HG03045 (cell line): ENCODE measurements around the gene FSHB.
"Not testable (repeated sequence)": the region's sequence is repeated elsewhere in the genome, so short reads cannot be mapped to it uniquely, and the experiment has no call there.

ENCODE experiments used
- ATAC-seq: cut with Tn5 transposase; IDR thresholded peaks from one replicate; pipeline ENCODE4 v1.9.1; 2021; ENCODE audit warnings: mild to moderate bottlenecking, moderate library complexity; ENCODE audit not compliant: unreplicated experiment

FSHB gene

DNA sequence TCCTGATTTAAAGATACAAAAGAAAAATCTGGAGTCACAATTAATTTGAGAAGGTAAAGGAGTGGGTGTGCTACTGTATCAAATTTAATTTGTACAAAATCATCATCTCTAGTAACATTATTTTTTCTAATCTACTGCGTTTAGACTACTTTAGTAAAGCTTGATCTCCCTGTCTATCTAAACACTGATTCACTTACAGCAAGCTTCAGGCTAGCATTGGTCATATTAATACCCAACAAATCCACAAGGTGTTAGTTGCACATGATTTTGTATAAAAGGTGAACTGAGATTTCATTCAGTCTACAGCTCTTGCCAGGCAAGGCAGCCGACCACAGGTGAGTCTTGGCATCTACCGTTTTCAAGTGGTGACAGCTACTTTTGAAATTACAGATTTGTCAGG is at the start of gene FSHB:
Gene FSHB (plus strand): TSS at position 301 of the 400 bp plus-strand sequence. CDS start 889 bp downstream, outside the sequence.
- no peak for ATAC-seq

DNA sequence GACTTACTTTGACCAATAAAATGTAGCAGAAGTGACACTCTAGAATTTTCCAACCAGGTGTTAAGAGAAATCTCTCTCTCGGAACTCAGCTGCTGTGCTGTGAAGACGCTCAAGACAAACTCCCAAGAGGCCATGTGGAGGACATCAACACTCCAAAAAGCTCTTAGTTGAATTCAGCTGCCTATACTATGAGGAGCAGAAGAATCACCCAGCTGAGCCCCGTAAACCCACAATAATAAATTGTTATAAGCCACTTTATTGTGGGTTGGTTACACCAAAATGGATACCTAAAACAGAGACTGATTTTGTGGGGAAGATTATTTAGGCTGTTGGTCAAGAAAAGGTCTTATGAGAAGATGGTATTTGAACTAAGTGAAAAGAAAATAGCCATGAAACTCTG is 44.1 kb upstream of the FSHB start:
- ATAC-seq: no peak

DNA sequence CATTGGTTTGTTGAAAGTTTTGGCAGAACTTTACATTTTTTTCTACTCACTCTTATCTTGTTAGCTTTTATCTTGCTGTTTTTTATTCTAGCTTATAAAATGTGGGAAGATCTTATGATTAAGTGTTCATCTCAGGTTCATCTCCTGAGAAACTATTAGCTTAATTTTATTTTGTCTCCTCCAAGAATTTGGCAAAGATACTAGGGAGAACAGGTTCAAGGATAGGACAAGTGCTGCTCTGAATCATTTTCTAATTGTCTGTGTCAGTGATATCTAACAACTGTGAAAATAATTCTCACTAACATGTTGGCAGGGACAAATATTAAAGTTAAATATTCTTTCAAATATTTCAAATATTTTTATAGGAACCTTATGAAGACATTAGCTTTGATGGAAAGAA is 38.2 kb upstream of the FSHB start:
- no peak for ATAC-seq

DNA sequence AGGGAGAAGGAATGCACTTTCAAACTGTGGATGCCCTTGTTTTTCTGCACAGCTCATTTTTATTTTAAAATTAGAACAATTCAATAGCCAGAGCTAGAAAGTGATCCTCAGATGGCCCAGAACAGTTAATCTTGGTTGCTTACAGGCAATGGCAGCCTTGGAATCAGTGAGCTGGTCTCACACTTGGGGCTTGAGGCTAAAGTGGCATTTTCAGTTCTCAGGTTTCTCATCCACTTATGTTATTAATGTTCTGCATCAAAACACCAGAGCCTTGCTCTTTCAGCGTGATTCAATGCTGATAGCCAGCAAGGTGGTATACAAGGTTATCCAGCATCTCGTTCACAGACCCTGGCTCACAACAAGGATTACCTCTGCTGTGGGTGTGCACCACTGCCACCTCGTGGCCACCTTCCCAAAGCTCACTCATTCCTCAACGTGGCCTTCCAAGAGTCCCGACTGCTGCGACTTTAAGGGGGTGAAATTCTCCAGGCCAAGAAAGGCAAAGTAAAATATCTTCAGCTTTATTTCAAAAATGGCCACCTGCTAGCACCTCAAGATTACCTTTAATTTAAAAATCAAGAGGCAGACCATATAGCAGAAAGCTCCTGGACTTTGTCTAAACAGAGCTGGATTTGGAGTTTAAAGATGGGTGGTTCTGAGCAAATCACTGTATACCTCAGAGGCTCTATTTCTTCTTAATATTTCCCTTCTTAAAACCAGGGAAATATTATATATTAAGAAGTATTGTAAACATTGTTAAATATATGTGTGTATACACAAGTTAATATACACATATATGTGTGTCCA is 34.2 kb upstream of the FSHB start:
- peak; percentile 90 for ATAC-seq

DNA sequence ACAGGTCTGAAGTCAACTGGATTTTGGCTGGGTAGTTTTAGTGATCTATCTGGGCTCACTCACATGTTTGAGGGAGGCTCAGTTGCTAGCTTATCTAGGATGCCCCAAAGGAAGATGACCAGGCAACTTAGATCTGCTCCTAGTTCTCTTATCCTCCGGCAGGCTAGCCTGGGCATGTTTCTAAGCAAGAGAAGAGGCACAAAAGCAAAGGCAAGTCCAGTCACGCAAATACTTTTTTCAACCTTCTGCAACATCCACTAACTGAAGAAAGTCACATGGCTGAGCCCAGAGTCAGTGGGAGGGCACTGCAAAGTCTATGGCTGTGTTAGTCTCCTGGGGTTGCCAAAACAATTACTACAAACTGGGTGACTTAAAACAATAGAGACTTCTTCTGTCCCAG is 32.9 kb upstream of the FSHB start:
- no peak for ATAC-seq

DNA sequence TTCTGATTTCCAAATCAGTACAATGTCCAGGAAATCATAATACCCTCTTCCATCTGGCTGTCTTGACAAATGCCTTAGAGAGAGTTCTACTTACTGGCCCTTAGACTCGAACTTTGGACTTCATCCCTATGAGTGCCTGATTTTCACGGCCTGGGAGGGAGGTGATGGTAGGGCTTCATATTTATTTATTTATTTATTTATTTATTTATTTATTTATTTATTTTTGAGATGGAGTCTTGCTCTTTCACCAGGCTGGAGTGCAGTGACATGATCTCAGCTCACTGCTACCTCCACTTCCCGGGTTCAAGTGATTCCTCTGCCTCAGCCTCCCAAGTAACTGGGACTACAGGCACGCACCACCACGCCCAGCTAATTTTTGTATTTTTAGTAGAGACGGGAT is 27.8 kb upstream of the FSHB start:
- not testable (repeated sequence) for ATAC-seq

DNA sequence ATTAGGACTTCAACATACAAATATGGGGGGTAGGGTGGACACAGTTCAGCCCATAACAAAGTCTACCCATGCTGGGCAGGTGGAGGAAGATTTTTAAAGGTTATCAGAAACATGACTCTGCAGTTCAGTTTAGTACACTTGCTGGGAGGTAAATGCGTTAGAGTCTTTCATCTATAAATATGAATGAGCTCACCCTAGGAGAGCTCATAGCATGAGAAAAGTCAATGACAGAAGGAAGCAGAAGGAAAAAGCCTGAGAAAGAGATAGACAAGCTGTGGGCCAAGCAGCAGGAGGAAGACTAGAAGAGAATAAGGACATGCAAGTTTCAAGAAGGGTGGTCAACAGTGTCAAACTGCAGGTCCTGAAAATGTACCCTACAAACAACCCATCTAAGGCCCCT is 27.0 kb upstream of the FSHB start:
- no peak for ATAC-seq

DNA sequence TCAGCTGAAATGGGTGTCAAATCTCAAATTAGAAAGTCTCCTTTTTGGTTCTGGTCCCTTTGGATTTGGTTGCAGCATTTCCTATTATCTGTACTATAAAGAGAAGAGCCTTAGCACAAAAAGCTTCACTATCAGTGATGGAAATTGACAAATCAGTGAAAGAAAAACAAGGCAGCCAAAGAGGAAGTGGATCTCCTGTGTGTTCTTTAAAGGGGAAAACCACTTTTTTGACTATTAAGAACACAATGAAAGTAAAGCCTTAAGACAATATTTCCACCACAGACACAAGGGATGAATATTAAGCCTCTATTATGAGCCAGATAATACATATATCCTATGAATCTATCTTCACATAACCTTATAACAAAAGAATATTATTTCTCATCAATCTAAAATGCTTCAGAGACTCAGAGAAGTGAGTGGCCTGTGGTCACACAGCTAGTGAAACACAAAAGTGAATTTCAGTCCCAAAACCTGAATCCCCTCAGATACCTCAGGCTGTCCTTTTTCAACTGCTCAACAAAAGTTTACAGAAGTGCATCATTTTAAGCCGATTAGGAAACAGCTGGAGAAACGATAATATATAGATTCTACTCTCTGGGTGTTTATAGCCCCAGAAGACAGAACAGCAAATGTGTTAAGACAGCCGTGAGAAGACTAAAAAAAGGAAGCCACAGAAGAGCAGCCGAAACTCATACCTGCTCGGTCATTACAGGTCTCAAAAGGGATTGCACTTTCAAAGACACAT is 24.4 kb upstream of the FSHB start:
- peak; percentile 89 for ATAC-seq

DNA sequence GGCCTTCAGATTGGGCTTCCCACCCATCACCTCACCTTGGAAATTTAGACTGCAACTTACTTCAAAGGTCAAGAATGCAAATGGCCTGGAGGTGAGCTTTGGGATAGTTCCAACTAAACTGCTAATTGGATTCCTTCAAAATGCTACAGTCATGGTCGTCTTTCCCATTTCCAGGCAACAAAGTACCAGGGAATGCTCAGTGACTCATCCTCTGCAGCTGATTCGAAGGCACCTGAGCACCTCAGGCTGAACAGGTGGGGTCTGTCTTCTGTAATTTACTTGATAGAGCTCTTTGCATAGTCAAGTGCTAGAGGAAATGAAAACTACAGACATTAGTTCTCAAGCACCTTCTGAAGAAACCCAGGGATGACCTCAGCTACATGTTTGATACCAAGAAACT is 20.5 kb upstream of the FSHB start:
- no peak for ATAC-seq

DNA sequence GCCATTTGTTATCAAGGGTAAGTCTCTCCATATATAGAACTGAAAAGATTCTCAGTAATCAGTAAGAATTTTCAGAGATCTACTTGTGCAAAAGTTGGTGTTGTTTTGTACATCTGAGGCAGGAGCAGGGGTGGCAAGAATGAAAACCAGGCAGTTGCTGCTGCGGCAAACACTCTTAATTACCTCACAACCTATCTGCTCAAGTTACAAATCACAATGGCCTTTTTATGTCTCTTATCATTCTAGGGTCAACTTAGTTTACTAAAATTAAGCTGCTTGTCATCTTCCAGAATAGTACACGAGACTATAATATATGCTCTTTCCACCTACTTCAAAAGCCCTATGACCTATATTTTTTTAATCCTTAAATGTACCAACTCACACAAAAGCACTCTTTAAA is 14.3 kb upstream of the FSHB start:
- no peak for ATAC-seq

DNA sequence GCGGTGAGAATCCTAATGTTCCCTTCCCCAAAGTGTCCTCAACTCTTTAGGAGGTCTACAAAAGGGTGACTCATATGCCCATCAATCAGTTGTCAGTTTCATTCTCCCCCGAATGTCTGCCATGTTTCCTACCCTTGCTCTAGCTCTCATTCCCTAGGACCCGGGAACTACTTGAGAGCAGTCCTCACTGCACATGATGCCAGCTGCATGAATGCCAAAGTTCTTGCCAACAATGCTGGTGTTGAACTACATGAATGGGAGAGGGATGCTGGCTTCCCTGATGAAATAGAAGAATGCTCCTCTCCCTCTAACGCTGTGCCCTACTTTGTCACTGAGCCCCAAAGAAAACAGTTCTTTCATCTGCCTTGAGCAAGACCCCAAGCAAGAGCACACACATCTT is 12.5 kb upstream of the FSHB start:
- ATAC-seq: no peak

DNA sequence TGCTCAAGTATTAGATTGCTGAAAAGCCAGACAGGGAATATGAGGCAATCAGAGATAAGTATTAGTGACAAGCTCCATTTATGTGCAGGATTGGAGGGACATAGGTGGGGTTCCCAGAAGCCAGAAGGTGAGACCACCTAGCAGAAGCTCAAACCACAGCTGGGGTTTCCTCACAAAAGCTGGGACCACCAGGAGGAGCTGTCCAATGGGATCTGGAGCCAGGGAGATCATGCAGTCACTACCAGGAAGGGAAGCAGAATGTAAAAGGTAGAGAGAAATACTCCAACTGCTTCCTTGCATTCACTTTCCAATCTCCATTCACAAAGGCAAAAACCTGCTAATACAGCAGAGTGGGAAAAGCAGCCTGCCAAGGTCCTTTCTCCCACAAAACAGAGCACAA is 5.2 kb upstream of the FSHB start:
- no peak for ATAC-seq

DNA sequence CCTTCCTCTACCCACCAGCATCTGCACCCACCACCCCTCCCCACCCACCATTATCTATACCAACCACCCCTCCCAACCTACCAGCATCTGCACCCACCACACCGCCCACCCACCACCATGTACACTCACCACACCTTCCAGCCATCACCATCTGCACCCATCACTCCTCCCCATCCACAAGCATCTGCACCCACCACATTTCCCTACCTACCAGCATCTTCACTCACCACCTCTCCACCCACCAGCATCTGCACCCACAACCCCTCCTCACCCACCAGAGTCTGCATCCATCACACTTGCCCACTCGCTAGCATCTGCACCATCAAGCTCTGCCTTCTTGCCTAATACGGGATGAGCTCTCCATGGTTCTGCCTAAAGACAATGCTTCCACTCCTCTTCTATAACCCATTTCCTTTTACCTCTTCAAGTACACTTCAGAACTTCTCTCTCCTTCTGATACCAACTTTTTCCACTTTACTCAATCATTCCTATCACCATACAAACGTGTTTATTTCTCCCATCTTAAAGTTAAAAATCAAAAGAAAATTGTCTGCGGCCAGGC is 2.4 kb upstream of the FSHB start:
- ATAC-seq: no peak

DNA sequence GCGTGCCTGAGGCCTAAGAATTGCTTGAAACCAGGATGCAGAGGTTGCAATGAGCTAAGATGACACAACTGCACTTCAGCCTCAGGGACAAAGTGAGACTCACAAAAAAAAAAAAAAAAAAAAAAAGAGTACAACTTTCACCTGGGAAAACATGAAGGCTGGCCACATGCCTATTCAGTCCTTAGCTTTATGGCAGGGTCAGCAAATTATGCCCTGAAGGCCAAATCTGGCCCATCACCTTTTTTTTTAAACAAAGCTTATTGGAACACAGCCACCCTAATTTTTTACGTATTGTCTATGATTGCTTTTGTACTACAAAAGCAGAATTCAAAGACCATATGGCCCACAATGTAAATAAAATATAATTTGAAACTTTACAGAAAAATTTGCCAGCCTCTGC is 8.2 kb downstream of the FSHB start:
- no peak for ATAC-seq

DNA sequence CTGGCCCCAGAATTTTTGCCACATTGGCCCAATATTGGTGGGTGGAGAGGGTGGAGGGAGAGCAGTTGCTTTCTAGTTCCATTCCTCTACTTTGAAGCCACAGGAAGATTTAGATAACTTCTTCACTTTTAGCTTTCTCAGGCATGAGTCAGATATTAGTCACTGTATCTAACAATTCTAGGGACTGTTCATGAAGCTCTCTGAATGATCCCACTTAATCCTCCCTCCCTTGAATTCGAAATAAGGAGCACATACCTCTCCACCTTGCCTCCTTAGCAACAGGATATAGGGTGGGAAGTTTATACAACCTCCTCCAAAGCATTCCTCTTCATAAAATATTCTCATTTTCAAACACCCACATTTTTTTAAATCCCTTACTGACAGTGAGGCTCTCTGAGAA is 13.5 kb downstream of the FSHB start:
- ATAC-seq: no peak

DNA sequence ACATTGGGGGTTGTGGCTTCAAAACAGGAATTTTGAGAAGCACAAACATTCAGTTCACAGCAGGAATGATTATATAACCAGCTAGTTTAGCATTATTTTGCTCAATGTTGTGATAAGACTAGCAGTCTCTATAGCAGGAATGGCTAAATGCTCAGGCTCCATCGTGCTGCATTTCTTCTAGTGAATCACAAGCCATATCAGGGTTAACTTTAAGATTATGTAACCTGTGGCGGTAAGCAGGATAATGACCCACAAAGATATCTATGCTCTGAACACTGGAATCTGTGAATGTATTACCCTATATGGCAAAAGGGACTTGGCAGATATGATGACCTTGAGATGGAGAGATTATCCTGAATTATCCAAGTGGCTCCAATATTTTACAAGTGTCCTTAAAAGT is 14.8 kb downstream of the FSHB start:
- no peak for ATAC-seq

DNA sequence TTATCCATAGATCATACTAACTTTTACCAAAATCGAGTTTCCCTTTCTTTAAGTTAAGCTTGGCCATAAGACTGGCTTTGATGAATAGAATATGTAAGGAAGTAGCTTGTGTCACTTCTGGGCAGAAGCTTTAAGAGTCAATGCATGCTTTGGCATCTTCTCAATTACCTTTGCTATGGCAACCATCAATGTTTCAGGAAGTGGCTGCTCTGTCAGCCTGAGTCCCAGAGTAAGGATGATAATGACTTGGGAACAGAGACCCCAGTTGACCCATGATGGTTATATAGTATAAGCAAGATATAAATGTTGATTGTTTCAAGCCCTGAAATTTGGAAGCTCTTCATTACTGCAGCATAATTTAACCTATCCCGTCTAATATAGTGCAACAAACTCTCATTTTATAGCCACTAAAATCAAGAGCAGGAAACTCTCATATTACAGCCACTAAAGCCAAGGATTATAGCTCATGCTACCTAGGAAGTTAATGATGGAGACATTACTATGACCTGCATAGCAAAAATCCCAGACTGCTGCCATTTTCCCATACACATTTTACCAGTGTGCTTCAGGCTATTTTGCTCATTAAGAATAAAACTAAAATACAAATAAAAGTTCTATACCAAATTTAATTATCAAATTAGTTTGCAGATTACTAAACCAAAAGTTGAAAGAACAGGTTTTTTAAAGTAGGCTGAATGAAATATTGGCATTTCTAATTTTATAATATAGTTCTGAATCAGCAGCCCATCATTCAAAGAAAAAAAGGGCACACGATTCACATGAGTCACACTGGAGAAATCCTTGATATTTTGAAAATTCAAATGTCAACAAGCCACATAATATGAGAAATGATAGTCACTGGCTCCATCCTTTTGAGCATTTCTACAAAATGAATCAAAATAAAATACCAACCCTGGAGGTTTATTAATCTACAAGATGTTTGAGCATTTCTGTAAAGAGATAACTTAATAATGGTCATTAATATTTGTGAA is 23.8 kb downstream of the FSHB start:
- ATAC-seq: no peak

DNA sequence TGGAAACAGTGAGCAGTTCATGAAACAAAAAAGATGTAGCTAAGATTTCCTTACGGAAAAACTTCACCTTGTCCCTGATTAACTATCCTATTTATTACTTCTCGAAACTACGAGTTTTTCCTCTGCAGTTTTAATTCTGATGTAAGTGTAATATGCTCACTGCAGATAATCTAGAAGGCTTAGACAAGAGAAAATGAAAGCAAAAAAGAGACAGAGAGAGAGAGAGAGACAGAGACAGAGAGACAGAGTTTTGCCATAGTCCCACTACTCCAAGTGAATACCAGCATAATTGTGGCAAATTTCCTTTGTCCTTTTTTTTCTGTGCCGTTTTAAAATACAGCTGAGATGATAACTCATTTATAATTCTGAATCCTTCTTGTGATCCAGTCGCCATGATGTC is 24.8 kb downstream of the FSHB start:
- no peak for ATAC-seq

DNA sequence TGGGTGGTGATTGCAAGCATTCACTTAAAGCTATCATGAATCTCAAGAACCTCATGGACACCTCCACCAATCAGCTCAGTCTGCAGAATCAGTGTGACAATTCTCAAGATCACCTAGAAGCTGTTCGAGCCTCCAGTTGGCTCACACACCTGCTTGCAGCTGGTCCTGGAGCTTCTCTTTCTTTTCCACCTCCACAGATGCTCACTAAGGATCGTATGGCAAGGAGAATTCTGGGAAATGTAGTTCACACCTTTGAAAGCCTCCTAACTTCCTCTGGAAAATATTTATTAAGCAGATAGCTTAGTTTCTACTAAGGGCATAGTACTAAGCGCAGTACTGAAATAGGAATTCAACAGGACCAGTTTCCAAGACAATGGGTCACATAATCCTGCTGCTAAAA is 26.2 kb downstream of the FSHB start:
- no peak for ATAC-seq

DNA sequence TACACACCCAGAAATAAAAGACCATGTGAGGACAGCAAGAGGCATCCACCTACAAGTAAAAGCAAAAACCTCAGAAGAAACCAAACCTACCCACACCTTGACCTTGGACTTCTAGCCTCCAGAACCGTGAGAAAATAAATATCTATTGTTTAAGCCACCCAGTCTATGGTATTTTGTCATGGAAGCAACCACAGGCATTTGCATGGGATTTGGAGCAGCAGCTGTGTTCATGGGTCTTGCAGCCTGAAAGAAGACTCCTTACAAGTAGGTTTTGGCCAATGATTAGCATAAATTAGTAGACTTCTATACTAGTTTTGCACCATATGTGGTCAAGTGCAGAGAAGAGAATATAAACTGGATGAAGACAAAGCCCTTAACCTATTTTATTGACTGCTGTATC is 27.9 kb downstream of the FSHB start:
- ATAC-seq: no peak

DNA sequence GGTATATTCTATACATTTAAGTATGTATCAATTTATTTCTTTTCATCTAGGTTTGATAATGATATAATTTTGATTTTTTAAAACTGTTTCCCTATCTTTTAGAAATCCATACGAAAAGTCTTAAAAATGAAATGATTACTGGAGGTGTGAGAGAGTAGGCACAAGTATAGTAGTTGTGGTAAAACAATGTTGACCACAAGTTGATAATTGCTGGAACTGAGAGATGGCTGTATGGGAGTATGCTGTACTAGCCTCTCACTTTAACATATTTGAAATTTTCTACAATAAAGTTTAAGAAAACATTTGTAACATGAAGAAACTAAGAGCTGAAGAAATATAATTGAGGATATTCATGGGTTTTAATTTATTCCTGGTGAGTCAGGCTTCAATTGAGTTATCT is 30.0 kb downstream of the FSHB start:
- ATAC-seq: no peak
